Transverse colon (tissue), 4 donors: ENCODE data around the gene TRIM59.

ENCODE experiments used
- EP300 ChIP-seq: sonication (generic); formaldehyde crosslinking; IDR thresholded peaks from one replicate; pipeline ENCODE4 v1.6.1; 2017; ENCODE audit warnings: antibody characterized with exemption, low read depth
- POLR2AphosphoS5 ChIP-seq, 3 donors: sonication (generic); formaldehyde crosslinking; IDR thresholded peaks; one replicate each; pipeline ENCODE4 v1.6.1; 2016; ENCODE audit warnings: antibody characterized with exemption in 3 of 3
- TF ChIP-seq, protein P1 (sequence below), 5 experiments: fragments of 200-600 bp in 3 of 5; fragments of 450-650 bp in 2 of 5; sonication (generic) in 3 of 5; IDR thresholded peaks; 1 replicate in 2 of 5; 2 replicates in 3 of 5; pipeline ENCODE4 v1.5.1; 2016 to 2017; ENCODE audit warnings: antibody characterized with exemption in 5 of 5, inconsistent platforms in 3 of 5, mild to moderate bottlenecking in 2 of 5, moderate library complexity in 1 of 5

DNA sequence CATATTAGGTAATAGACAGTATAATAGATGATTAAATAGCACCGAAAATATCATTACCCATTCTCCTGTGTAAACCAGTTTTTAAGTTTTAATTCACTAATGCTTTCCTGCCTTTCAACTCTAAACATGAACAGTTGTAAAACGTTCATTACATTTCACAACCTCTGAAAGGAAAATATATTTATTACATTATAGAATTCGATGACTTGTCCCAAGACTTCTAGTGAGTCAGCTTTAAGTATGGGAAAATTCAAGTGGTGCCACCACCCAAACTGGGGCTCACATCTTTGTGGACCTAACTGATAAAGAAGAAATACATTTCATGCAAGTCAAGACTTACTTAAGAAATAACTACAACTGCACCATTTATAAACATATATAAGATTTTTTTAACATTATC, 2.0 kb downstream of the TRIM59 start:
- TF ChIP-seq, protein P1, sequence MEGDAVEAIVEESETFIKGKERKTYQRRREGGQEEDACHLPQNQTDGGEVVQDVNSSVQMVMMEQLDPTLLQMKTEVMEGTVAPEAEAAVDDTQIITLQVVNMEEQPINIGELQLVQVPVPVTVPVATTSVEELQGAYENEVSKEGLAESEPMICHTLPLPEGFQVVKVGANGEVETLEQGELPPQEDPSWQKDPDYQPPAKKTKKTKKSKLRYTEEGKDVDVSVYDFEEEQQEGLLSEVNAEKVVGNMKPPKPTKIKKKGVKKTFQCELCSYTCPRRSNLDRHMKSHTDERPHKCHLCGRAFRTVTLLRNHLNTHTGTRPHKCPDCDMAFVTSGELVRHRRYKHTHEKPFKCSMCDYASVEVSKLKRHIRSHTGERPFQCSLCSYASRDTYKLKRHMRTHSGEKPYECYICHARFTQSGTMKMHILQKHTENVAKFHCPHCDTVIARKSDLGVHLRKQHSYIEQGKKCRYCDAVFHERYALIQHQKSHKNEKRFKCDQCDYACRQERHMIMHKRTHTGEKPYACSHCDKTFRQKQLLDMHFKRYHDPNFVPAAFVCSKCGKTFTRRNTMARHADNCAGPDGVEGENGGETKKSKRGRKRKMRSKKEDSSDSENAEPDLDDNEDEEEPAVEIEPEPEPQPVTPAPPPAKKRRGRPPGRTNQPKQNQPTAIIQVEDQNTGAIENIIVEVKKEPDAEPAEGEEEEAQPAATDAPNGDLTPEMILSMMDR (IDR thresholded peaks at IDR 0.05), result no peak
- TF ChIP-seq POLR2AphosphoS5 (IDR thresholded peaks at IDR 0.05) (no peak), EP300 (no peak)
